Activated gamma-delta T cell (primary cell): Measurements from ENCODE around the gene SHD.
A peak's percentile ranks its signal among the peaks of the same experiment; 100 is the strongest.
"Not testable (repeated sequence)": the region's sequence is repeated elsewhere in the genome, so short reads cannot be mapped to it uniquely, and the experiment has no call there.

ENCODE experiments used
- DNase-seq: peaks from one replicate; lab custom pipeline; 2025; lab: John Stamatoyannopoulos, UW
- total RNA-seq, 2 donors: gene quantifications; one replicate each; lab custom pipeline; 2026; lab: John Stamatoyannopoulos, UW

SHD gene, protein sequence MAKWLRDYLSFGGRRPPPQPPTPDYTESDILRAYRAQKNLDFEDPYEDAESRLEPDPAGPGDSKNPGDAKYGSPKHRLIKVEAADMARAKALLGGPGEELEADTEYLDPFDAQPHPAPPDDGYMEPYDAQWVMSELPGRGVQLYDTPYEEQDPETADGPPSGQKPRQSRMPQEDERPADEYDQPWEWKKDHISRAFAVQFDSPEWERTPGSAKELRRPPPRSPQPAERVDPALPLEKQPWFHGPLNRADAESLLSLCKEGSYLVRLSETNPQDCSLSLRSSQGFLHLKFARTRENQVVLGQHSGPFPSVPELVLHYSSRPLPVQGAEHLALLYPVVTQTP
- 0.05 to 2.4 reads per million in 2 donors for total RNA-seq

DNA sequence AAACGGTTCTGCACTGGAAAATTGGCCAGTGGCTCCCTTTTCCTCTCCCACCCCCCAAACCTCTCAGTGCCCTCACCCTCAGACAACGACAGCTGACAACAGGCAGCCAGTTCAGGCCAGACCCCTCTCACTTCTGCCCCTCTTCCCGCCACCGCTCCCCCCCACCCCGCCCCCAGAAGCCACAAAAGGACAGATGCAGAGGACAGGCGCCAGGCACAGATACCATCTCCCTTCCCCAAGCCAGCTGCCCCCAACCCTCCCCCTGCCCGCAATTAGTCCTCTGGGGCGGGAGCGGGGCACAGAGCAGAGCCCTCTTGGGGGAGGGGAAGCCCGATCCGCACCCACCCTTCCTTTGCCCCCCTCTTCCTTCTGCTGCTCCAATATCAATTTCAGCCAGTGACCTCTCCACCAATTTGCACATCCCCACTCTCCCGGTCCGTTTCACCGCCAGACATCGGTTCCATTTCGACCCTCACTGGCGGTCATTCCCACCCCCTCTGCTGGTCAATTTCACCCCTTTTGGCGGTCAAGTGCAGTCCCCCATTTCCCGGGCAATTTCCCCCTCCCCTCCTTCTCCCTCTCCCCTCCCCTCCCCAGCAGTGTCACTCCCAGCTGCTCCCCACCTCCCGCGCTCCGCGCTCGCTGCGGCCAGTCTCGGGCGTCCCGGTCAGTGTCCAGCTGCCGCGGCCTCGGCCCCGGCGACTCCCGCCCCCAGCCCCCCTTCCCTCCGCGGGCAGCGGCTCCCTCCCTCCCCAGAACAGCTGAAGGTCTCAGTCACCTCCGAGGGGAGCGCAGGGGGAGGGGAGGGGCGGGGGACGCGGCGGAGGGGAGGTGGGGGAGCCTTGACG is at the start of gene SHD:
SHD (plus strand) TSS at position 848 of the 848 bp plus-strand sequence. CDS start 798 bp downstream, outside the sequence.
- no peak for DNase-seq

DNA sequence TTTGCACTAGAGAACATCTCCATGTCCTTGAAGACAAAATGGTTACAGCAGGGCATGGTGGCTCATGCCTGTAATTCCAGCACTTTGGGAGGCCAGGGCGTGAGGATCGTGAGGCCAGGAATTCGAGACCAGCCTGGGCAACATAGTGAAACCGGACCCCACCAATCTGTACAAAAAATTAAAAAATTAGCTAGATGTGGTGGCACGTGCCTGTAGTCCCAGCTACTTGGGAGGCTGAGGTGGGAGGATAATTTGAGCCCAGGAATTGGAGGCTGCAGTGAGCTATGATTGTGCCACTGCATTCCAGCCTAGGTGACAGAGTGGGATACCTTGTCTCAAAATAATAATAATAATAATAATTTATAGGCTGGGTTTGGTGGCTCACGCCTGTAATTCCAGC is 48.8 kb upstream of the SHD start:
- DNase-seq, result not testable (repeated sequence)

DNA sequence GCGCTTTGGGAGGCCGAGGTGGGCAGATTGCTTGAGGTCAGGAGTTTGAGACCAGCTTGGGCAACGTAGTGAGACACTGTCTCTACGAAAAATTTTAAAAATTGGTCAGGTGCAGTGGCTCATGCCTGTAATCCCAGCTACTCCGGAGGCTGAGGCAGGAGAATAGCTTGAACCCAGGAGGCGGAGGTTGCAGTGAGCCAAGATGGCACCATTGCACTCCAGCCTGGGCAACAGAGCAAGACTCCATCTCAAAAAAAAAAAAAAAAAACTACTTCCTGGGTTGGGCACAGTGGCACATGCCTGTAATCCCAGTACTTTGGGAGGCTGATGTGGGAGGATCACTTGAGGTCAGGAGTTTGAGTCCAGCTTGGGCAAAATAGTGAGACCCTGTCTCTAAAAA is 47.5 kb upstream of the SHD start:
- not testable (repeated sequence) for DNase-seq

DNA sequence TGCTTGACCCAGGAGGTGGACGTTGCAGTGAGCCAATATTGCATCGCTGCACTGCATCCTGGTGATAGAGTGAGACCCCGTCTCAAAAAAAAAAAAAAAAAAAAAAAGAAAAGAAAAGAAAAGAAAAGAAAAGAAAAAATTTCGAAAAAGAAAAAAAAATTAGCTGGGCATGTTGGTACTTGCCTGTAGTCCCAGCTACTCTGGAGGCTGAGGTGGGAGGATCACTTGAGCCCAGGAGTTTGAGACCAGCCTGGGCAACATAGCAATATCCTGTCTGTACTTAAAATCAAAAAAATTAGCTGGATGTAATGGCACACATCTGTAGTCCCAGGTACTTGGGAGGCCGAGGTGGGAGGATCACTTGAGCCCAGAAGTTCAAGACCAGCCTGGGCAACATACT is 46.9 kb upstream of the SHD start:
- DNase-seq, result not testable (repeated sequence)

DNA sequence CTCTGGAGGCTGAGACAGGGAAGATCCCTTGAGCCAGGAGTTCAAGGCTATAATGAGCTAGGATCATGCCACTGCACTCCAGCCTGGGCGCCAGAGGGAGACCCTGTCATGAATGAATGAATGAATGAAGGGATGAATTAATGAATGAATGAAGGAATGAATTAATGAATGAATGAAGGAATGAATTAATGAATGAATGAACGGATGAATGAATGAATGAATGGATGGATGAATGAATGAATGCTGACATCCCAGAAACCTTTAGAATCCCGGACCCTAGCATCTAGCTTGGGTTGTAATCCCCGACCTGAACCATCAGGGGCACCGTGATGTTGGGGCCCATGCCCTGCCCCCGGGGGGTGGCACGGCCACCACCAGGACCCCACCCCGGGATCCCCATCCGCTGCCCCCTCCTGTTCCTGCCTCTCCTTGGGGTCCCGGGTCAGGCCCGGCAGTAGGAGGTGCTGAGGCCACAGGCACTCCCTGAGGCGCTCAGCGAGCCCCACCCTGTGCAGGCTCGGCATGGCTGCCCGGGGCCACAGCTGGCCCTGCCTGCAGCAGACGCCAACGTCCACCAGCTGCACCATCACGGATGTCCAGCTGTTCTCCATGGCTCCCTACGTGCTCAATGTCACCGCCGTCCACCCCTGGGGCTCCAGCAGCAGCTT is 46.3 kb upstream of the SHD start:
- DNase-seq, result no peak

DNA sequence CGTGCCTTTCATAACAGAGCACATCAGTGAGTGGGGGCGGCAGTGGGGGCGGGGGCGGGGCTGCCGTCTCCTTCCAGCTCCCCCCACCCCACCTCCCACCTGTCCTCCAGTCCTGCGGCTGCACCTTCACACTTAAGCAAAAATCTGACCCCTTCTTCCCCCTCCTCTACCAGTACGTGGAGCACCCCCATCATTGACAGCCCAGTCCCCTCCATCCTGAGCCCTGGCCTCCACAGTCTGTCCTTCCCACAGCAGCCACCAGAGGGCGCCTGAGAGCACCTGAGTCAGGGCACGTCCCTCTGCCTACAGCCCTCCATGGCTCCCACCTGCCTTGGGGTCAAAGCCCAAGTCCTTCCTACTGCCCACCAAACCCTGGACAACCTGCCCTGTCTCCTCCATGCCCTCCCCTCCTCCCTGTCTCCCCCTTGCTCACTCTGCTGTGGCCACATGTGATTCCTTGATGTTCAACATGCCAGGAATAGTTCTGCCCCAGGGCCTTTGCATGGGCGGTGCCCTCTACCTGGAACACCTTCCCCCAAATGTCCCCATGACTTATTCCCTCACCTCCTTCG is 45.7 kb upstream of the SHD start:
- DNase-seq, result no peak

DNA sequence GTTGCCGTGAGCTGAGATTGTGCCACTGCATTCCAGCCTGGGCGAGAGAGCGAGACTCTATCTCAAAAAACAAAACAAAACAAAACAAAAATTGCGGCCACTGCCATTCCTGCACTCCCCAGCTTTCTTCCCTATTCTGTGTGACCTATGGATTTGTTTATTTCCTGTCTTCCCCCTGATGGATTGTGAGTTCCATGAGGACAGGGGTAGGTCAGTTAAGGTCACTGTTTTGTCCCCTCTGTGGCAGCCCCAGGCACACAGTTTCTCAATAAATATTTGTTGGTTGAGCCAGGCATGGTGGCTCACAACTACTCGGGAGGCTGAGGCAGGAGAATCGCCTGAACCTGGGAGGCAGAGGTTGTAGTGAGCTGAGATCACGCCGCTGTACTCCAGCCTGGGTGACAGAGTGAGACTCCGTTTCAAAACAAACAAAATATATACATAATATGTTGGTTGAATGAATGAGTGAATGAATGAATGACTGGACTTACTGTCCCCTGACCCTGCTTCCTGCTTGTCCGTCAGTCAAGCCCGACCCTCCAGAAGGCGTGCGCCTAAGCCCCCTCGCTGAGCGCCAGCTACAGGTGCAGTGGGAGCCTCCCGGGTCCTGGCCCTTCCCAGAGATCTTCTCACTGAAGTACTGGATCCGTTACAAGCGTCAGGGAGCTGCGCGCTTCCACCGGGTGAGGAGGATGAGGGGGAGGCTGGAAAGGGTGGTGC is 44.8 kb upstream of the SHD start:
- DNase-seq, result no peak

DNA sequence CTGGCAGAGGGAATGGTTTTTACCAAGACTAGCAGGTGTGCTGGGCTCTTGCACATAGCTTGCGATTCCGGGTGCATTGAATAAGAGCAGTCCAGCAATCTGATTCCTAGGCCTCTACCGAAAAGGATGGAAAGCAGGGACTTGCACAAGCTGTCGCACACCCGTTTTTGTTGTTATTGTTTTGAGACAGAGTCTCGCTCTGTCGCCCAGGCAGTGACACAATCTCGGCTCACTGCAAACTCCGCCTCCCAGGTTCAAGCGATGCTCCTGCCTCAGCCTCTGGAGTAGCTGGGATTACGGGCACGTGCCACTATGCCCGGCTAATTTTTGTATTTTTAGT is 44.2 kb upstream of the SHD start:
- no peak for DNase-seq

DNA sequence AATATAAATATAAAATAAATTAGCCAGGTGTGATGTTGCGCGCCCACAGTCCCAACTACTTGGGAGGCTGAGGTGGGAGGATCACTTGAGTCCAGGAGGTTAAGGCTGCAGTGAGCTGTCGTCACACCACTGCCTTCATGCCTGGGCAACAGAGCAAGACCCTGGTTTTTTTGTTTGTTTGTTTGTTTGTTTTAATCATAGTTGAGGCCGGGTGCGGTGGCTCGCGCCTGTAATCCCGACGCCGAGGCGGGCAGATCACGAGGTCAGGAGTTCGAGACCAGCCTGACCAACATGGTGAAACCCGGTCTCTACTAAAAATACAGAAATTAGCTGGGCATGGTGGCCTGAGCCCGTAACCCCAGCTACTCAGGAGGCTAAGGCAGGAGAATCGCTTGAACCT is 41.6 kb upstream of the SHD start:
- not testable (repeated sequence) for DNase-seq

DNA sequence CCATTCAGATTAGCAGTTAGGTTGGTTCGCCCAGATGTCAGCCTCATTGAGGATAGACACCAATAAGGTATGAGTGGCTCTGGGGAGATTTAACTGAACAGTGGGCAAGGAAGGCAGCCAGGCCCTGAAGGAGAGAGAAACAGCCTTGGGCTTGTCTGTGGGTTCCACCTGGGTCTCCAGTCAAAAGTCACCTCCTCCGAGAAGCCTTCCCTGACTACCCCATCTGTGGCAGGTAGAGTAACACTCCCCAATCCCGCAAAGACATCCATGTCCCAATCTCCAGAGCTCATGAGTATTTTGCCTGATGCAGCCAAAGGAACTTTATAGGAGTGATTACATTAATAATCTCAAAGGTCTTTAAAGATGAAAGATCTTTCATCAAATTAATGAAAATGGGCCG is 40.2 kb upstream of the SHD start:
- no peak for DNase-seq

DNA sequence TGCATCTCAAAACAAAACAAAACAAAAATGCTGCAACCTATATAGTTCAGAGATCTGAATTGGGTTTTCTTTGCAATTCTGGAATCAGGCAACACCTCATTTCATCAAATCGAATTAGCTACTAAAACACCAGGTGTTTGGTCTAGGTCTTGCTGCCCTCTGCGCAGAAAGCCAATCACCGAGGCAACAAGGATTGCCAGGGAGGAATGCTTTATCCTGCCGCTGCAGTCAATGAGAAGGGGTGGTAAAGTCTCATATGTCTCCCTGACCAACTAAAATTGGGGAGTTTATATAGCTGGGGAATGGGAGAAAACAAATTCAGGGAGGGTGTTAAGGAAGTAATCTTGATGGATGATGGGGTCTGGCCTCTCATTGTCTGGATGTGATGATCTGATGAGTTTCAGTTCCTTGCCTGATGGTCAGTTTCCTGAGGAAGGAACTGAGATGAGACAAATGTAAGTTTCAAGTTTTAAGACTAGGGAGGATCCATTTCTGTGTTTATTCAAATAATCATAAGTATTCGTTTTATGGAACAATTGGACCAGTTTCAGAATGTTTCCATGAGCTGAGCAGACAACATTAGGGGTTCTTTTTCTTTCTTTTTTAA is 37.1 kb upstream of the SHD start:
- no peak for DNase-seq

DNA sequence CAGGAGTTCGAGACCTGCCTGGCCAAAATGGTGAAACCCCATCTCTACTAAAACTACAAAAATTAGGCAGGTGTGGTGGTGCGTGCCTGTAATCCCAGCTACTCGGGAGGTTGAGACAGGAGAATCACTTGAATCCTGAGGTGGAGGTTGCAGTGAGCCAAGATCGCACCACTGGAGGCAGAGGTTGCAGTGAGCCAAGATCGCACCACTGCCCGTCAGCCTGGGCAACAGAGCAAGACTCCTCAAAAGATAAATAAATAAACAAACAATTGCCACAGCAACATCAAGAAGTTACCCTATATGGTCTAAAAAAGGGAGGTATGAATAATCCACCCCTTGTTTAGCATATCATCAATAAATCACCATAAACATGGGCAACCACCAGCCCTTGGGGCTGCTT is 33.1 kb upstream of the SHD start:
- not testable (repeated sequence) for DNase-seq

DNA sequence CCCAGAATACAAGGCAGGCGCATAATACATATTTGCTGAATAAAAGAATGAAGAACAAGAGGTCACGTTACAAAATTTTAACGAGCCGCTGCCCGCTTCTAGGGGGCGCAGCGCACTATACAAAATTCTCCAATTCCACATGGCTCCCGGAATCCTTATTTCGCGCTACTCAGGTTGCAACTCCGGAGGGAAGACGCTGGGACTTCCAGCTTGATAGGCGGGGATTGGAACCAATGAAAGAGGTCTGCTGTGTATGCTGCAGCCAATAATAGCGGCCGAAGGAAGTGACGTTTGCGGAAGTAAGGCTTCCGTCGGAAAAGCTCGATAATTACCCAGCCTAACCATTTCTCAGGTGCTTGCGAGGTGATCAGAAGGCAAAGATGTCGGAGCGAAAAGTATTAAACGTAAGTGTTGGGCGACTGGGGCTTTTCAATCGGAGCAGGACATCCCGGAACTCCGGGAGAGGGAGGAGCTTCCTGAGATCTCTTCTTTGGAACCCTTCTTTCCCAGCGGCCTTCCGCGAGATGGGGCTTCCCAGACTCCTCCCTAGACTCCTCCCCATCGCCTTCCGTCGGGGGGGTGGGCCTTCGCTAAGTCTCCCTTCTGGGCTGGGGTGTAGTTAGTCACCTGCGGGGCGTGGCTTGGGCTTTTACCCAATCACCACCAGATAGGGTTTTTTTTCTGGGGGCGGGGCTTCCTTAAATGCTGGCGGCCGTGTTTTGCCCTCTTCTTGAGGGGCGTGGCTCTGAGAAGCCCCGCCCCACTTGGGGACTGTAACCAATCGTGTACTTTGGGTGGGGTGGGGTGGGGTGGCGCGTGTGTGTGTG is 32.1 kb upstream of the SHD start, which contains the start of gene YJU2:
YJU2 (plus strand) TSS at position 314 of the 827 bp plus-strand sequence; CDS start at position 381, 67 bp downstream.
- DNase-seq, result peak; percentile 68

DNA sequence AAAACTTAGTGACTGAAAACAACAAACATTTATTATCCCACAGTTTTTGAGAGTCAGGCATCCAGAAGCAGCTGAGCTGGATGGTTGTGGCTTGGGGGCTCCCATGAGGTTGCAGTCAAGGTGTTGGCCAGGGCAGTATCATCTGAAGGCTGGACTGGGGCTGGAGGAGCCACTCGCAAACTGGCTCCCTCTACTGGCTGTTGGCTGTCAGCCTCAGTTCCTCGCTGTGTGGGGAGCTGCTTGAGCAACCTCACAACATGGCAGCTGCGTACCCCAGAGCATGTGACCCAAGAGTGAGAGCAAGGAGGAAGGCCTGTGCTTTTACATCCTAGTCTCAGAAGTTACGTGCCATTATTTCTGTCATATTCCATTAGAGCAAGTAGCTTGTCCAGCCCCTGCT is 22.5 kb upstream of the SHD start:
- no peak for DNase-seq

DNA sequence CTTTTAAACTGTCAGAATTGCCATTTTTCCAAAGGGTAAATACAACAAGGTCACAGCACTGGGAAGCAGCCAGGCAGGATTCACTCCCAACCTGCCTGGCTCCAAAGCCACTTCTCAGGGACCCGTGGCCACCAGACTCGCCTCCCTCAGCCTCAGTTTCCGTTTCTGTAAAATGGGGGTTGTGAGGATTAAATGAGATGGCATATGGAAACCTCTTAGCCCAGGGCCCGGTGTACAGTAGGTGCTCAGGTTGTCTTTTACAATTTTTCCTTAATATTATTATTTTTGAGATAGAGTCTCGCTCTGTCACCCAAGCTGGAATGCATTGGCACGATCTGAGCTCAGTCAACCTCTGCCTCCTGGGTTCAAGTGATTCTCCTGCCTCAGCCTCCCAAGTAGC is 22.0 kb upstream of the SHD start:
- DNase-seq, result no peak

DNA sequence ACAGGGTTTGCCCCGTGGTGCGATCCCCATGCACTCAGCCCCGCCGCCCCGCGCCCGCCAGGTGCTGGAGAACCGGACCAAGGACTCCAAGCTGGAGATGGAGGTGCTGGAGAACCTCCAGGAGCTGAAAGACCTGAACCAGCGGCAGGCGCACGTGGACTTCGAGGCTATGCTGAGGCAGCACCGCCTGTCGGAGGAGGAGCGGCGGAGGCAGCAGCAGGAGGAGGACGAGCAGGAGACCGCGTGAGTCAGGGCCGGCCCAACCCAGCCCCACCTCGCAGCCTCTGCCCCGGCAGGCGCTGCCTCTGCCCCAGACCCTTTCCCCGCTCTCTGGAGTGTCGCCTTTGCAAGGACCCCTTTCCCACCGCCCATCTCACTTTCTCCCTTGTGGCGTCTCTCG is 20.9 kb upstream of the SHD start:
- no peak for DNase-seq

DNA sequence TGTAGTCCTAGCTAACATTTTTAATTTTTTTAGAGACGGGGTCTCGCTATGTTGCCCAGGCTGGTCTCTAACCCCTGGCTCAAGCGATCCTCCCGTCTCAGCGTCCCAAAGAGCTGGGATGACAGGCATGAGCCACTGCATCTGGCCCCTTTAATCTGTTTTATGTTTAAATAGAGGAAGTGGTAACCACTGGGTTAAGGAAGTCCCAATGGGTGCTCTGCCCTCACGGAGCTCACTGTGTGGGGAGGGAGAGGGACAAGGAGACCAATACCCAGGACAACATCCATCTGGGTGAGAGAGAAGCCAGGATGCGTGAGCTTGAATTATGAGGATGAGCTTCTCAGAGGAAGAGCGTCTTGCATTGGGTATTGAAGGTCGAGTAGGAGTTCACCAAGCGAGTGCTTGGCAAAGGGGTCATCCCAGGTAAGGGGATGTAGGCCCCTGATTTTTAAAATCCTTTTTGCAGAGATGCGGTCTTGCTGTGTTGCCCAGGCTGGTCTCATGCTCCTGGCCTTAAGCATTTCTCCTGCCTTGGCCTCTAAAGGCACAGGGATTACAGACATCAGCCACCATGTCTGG is 18.4 kb upstream of the SHD start:
- DNase-seq, result no peak

DNA sequence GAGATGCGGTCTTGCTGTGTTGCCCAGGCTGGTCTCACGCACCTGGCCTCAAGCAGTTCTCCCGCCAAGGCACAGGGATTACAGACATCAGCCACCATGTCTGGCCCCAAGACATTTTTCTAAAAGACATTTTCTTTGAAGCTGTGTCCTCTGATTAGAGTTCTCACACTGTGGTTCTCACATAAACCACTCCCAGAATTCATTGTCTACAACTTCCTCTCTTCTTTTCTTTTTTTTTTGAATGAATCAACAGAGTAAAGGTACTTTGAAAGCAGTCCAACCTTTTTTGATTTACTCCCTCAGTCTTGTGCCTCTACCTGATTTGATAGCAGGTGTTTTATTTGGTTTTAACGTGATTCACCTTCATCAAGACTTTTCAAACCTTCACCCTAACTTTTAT is 14.3 kb upstream of the SHD start:
- DNase-seq, result no peak

DNA sequence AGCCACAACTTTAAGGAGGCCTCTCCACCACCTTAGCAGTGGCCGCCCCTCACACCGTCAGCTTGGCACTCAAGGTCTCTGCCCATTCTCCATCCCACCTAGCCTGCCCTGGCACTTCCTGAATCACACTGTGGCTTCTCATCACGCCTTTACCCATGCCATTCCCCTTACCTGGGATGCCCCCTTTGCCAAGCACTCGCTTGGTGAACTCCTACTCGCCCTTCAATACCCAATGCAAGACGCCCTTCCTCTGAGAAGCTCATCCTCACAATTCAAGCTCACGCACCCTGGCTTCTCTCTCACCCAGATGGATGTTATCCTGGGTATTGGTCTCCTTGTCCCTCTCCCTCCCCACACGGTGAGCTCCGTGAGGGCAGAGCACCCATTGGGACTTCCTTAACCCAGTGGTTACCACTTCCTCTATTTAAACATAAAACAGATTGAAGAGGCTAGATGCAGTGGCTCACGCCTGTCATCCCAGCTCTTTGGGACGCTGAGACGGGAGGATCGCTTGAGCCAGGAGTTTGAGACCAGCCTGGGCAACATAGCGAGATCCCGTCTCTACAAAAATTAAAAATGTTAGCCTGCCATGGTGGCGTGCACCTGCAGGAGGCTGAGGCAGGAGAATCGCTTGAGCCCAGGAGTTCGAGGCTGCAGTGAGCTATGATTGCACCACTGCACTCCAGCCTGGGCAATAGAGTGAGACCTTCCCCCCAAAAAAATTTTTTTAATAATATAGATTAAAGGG is 12.6 kb upstream of the SHD start:
- no peak for DNase-seq
